Kidney tubule cell (primary cell): Measurements from ENCODE around the gene DOC2A.
"Not testable (repeated sequence)": the region's sequence is repeated elsewhere in the genome, so short reads cannot be mapped to it uniquely, and the experiment has no call there.

ENCODE experiments used
- DNase-seq: peaks from one replicate; pipeline ENCODE4 v3.0.0-alpha.2; 2018; ENCODE audit warnings: low spot score

DOC2A gene

DNA sequence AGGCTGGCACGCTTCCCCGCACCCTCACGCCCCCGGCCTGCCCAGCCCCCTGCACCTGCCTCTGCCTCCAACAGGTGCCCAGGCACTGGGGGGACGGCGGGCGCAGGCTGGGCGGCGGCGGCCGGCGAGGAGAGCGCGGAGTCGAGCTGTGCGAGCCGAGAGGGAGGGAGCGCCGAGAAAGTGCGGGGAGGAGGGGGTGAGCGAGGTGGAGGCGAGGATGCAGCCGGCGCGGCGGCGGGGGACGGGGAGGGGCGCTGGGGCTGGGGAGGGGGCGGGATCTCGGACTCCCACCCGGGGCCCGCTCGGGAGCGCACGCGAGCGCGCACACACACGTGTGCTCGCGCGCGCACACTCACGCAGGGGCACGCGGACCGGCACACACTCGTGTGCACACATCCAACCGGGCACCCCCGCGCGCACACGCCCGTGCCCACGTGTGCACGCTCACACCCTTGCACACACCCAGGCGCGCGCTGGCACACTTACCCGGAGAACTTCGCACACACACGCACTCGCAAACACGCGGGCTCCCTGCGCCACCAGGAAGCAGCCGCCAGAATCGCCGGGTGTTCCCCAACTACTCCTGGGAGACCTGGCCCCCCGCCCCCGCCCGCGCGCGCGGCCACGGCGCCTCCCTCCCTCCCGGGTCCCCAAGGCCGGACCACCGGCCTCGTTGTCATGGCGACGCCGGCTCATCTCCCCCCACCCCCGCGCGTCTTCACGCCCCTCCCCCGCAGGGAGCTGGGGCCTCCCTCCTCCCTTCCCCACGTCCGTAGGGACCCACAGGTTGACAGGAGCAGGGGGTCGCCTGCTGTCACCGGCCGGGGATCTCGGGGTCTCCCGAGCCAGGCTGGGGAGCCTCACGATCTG is at the start of gene DOC2A:
TSS of gene DOC2A (minus strand) at position 184 of the 870 bp plus-strand sequence. CDS start 805 bp downstream, outside the sequence.
- DNase-seq = no peak

DNA sequence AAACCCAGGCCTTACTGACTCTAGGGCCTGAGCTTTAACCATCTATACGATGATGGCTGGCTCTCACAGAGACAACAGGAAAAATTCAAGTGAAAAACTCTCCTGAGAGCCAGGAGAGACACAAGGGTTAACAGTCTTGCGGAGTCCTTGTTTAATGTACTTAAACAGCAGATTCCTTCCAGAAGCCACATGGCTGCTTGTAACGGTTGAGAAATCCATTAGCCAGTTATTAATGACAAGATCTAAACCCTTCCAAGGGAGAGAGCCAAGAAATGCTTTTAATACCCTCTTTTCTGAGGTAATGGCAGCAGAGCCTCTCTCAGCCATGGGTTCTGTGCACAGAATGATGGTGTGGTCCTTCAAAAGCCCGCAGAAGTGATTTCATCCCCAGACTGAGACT is 49.5 kb upstream of the DOC2A start:
- no peak for DNase-seq

DNA sequence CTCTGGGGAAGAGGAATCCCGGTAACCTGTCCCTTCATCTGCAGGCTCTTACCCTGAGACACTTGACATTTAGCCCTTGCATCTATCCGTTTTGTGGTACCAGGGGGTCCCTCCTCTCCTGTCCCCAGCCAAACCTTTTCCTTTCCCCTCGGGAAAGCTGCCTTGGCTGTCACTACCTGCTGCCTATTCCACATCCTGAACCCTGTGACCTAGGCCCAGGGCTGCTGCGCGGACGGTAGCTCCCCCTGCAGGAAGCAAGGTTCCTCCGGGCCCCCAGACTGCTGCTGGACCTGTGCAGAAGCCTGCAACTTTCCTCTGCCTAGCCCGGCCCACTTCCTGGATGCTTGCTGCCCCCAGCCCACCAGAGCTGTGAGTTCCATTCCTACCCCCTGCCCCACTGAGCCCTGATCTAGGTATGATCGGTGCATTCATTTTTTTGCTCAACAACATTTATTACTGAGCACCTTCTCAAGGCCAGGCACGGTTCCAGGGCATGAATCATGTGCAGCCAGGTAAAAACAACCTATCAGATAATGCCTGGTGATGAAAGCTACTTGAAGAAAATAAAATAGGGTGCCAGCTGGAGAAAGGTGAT is 44.2 kb upstream of the DOC2A start:
- DNase-seq = peak; percentile 68

DNA sequence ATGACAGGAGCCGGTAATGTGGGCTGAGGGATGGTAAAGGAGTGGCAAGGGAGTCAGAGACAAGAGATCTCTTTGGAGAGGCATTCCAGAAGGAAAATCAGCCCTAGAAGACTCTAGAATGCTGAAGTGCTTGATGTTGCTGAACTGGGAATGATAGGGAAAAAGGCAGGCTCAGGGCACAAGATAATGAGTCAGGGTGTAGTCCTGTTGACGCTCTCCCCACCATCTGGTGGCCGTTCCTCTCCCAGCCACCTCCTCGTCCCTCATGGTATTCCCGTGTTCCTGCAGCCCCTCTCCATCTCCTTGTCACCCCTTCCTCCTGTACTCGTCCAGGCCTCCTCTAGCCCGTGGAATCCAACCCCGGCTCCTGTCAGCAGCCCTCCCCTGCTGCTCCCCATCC is 43.6 kb upstream of the DOC2A start:
- no peak for DNase-seq

DNA sequence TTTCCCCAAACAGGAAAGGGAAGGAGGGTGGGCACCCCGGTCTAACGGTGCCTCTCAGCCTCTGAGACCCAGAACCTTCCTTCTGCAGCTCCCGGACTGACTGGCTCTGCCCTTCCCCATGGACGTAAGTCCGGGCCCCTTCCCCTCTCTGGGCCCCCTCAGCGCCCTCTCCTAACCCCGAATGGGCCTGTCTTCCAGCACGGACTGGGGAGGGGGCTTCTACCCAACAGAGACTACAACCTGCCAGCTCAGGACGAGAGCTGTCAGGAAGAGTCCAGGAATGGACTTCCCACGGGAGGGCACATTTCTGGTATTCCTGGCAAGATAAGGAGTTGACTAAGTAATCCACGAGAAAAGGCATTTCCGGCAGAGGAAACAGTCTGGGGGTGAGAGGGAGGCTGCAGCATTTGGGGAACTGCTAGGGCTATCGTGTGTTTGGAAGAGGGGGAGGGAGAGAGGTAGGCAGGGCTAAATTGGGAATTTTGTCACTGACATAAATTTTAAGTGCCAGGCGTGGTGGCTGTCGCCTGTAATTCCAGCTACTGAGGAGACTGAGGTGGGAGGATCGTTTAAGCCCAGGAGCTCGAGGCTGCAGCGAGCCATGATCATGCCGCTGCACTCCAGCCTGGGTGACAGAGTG is 42.7 kb upstream of the DOC2A start:
- DNase-seq = no peak

DNA sequence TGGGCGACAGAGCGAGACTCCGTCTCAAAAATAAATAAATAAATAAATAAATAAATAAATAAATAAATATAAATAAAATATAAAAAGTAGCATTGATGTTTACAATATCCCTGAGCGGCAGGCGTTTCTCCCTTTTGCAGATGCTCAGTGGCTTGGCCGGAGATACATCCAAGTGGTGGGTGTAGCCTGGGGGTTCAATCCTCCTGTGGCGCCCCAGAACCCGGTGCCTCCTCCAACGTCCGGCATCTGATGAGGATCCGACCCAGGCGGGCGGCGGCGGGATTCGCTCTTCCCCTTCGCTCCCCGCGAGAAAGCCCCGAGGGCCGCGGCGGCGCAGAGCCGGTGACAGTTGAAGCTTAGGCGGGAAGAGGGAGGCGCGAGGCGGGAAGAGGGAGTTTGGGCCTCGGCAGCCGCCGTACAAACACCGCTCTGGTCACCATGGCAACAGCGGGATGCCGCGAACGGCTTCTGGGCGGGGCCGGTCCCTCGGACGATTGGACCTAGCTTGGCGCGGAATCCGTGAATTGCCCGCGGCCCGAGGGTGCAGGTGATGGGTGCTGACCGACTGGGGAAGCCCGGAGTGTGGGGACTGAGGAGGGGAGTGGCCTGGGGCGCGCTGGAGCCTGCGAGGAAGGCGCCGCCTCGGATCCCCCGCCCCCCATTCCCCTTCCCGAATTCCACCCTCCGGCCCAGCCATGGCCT is 42.0 kb upstream of the DOC2A start:
- peak; percentile 92 for DNase-seq

DNA sequence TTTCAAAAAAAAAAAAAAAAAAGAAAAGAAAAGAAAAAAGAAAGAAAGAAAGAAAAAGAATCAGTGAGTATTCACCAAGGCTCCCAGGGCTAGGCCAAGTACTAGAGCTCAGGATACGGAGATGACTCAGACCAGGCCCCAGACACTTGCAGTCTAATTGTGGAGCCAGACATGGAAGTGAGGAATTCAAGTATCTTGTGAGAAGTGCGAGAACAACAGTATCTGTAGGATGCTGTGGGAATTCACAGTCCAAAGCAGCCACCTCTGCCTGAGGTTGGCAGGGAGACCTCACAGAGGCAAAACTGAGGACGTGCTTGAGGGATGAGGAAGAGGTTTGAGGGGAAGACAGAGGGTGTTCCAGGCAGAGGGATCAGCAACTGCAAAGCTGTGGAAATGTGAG is 40.7 kb upstream of the DOC2A start:
- peak; percentile 62 for DNase-seq

DNA sequence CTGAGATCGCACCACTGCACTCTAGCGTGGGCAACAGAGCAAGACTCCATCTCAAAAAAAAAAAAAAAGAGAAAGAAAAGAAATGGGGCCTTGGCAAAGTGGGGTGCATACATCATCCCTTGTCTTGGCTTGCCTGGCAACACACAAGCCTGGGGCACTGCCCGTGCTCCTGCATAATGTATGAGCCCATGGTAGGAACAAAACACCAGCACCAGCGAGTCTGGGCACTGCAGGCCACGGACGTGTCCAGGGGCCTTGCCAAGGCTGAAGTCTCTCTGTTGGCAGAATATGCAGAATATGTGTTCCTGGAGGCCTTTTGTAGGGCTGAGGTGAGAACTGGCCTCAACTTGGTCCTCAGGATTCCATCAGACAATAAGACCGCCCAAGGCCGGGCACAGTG is 39.0 kb upstream of the DOC2A start:
- DNase-seq = no peak

DNA sequence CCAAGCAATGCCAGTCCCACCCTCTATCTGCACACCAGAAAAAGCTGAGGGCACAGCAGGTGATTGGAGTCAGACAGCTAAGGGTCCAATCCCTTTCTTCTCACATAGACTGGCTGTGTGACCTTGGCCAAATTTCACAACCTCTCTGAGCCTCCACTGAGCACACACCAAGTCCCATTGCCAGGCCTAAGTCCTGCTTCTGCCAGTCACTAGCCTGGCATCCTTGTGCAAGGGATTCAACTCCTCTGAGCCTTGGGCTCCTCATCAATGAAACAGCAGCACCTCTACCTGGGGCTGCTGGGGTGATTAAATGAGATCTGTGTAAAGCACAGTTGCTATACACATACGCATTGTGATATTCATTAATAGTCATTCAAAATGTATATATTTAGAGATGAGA is 35.8 kb upstream of the DOC2A start:
- DNase-seq = no peak

DNA sequence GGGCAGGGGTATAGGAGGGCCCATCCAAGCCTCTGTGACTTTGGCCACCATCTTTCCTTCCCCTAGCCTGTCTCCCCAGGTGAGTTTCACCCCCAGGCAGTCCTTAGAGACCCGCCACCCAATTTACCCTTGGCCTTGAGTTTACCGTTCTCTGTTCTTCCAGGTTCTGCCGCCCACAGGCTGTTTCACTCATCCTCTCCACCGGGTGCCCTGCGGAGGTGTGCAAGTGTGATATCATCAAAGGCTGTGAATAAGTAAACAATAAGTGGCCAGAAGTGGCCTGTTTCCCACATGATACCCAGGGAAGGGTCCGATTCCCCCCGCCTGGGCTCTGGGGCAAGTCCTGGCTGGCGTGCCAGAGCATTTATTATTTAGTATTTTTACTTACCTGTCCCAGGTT is 35.4 kb upstream of the DOC2A start:
- DNase-seq = no peak

DNA sequence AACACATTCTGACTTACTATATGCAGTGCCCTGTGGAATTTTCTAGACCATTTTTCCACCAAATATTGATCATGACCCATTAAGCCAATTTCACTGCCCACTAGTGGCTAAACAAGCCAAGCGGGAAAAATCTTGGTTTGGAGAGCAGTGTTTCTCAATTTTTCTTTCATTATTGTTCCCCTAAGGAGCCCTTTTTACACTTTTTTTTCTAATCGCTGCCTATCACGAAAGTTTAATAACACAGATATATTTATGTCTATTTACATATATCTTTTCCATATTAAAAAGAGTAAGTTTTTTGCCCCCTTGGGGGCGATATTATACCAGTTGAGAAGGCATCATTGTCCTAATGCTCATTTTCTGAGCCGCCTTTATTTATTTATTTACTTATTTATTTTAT is 31.0 kb upstream of the DOC2A start:
- DNase-seq = no peak

DNA sequence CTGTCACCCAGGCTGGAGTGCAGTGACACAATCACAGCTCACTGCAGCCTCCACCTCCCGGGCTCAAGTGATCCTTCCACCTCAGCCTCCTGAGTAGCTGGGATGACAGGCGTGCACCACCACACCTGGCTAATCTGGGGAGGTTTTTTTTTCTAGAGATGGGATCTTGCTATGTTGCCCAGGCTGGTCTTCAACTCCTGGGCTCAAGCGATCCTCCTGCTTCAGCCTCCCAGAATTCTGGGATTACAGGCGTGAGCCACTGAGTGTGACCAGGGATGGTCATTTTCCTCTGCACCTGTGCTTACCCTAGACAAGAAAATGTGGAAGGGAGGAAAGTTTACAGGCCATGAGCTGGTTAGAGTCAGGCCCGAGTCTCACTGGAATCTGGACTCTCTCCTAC is 29.9 kb upstream of the DOC2A start:
- DNase-seq = not testable (repeated sequence)

DNA sequence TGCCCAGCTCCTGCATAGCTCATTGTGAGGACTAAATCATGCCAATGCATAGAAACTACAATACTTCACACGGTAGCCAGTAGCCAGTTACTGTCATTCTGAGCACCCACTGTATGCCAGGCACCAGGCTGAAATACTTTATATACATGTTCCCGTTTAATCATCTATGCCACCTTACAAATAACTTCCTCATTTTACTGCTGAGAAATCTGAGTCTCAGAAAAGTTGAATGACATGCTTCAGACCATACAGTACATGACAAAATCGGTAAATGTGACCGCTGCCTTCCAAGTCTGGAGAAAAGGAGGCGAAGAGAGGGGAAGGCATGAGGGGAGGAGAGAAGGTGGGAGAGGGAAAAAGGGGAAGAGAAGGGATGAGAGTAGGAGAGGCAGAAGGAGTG is 29.4 kb upstream of the DOC2A start:
- no peak for DNase-seq

DNA sequence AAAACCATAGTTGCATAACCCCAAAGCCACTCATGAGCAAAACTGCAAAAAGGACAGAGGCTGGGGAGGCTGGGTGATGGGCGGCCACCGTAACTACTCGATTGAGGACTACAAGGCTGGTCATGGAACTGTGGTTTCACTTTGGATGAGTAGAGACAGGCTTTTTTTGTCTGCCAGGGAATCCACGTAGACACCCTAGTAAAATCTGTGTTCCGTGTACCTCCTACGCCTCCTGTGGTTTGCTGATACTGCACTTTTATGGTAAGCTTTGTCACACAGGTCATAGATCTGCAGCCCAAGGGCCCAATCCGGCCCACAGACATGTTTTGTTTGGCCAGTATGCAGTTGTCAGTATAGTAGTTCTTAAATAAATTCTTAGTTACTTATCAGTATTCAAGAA is 22.4 kb upstream of the DOC2A start:
- DNase-seq = peak; percentile 46

DNA sequence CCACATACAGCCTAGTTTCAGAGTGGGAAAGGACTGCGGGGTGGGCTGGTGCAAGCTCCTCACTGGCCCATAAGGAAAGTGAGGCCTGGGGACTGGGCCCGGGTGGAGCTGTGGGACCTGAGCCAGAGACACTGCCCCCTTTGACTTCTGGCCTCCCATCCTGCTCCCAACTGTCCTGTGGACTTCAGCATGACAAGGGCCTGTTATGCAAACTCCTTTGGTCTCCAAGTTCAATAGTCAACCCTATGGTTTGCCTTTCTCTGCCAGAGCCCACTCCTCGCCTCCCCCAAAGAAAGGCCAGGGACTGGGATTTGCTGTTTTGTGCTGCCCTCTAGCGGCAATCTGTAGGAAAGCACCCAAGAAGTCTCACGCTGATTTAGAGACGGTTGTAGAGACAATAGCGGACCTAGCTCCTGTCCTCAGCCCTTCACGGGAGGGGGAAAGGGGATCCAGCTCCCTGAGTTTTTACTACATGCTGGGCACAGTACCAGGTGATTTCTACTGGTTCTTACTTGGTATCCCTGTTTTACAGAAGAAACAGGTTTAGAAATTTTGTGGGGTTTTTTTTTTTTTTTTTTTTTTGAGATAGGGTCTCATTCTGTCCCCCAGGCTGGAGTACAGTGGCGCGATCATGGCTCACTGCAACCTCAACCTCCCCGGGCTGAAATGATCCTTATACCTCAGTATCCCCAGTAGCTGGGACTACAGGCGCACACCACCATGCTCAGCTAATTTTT is 21.4 kb upstream of the DOC2A start:
- peak; percentile 66 for DNase-seq

DNA sequence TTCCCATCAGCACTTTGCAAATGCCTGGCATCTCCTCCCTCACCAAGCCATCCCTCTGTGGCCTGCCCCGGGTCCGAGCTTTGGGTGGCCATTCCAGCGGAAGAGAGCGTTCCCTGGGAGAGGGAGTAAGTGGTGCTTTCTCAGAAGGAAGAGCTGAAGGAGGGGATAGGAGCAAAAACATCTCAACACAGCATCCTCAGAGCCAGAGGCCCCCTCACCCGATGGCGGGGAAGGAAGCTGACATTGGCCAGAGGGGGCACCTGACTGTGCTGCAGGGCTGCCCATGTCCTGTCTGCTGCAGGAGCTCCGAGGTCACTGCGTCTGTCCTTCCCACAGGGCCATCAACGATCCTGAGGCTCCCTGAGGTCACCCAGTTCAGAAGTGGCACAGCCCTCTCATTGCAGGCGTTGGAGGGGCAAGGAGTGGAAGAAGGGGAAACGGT is 20.7 kb upstream of the DOC2A start:
- no peak for DNase-seq

DNA sequence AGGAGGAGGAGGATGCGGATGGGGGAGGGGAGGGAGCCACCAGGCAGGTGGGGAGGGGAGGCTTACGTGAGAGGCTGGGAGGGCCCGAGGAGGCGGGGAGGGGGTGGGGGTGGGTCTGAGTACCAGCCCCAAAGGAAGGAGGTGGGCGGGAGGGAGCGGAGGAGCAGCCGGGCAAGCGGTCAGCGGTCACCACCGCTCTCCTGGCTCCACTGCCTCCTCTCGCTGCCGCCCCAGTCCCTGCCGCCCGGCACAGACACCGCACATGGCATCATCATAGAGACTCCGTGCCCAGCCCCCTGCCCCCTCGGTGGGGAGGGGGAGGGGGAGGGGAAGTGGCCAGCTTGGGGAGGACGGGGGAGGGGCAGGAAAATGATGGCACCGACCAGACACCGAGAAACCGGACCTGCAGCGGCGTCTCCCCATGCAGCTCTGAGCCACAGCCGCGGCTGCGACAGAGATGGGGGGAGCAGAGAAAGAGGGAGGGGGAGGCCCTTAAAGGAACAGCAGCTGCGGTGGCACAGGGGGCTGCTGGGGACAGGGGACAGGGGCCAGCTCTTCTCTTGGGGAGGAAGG is 20.1 kb upstream of the DOC2A start, which contains the start of gene TLCD3B:
TSS of gene TLCD3B (minus strand) at position 431 of the 573 bp plus-strand sequence. CDS start 744 bp downstream, outside the sequence.
- DNase-seq = no peak

DNA sequence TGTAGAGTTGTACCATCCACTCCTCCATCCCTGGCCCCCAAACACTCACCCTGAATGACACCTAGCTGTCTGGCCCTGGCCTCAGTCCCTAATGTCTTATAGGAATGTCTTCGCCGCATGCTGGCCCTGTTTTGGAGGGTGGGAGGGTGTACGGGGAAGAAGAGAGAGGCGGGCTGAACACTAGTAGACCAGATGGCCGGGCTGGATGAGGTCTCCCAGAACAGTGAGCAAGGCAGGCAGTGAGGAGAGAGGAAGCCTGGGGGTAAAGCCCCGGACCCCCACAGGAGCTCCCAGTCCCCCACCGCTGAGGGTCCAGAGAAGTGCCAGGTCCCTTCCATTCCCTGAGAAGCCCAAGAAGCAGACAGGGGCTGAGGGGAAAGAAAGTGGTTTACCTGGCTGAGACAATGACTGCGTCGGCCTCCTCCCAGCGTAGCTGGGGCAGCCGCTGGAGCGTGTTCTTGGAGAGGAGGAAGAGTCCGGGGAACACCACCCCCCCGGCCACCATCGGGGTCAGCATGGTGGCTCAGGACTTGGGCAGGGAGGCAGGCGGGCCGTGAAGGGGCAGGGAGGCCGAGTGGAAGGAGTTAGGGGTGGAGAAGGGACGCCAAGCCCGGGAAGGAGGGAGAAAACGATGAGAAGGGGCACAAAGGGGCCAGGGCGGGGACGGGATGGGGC is 19.3 kb upstream of the DOC2A start:
- DNase-seq = no peak

DNA sequence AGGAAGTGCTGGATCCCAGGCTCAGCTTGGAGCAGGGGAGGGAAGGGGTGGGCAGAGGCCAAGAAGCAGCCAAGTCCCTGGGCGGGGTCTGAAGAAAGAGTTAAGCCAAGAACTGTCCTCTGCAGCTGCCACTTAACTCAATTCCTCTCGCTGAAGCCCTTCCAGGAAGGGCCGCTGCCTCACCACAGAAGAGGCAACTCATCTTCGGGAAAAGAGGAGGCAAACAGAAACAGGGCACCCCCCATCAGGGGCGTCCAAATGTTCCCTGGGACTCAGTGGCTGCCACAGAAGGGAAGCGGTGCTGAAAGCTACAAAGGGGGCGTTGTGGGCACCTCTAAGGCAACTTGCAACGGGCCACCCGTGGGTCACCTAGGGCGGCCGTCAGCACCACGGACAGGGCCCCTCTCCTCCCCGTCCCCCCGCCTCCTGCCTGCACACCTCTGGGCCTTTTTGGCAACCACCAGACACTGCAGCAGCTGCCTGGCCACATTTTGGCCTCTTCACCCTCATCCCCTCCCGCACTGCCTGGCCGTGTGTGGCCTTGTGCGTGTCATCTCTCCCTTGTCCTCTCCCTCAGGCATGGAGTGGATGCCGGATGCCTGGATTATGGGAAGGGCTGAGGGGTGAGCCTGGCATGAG is 17.7 kb upstream of the DOC2A start:
- DNase-seq = no peak
